ENCODE data around the gene ERCC3.

GRCh38 chr2:127305990-127306585, 12.1 kb upstream of the ERCC3 start:
- TF ChIP-seq CTCF (conservative IDR thresholded peaks at IDR 0.05) (no peak), ZFX (IDR thresholded peaks at IDR 0.05) (no peak)
